ENCODE measurements around the gene GPC5. TPM values are rescaled to one million over a fixed set of nuclear protein-coding genes. Genes with fewer than 3 reads are reported as not detected.

GPC5 gene
- total and polyA plus RNA-seq, 9 of the 15 experiments (the other 6 are each of a cell fraction or from before 2014, with no cell fraction given) = 0.18 to 0.27 TPM; not detected in 7

- ChIA-PET POLR2A (no interaction called here), CTCF (ENCODE audit: low intra/inter-chr PET ratio) (no interaction called here)
- ATAC-seq (no peak), DNase-seq (ENCODE audit: extremely low read depth in 1 of 4, low spot score in 3 of 4) (no peak), FAIRE-seq (no peak)
- no peaks in the 10 kb centered on the region for H3K36me3 ChIP-seq (ENCODE audit: control insufficient read depth, insufficient read depth, low read length)
- H3K27ac ChIP-seq (ENCODE audit: extremely low read depth, low read depth, low read length) = no peak overlapping the region
- TF ChIP-seq ID3 (CRISPR knock-in tag; IDR thresholded peaks at IDR 0.05) (no peak), ID3 (tag; IDR thresholded peaks at IDR 0.05) (no peak), ZBTB40 (IDR thresholded peaks at IDR 0.05) (no peak), ZBTB40 (CRISPR knock-in tag; IDR thresholded peaks at IDR 0.05) (0 out of 2 replicates have a peak, but pooled peaks have one; percentile 10), ZNF507 (tag; conservative IDR thresholded peaks at IDR 0.05) (0 out of 2 replicates have a peak, but pooled peaks have one; percentile 18)
- no peaks in the 10 kb centered on the region for H3K4me1 ChIP-seq (replicated peaks in 1 of 2; ENCODE audit: control insufficient read depth in 2 of 2, insufficient read depth in 2 of 2, low read length in 2 of 2)
- BruUV-seq (replicated peaks) = no TSS peak
- H3K9me3 ChIP-seq (replicated peaks; ENCODE audit: control insufficient read depth, insufficient read depth, low read depth, low read length) = no peaks in the 10 kb centered on the region; the same call in 1 of the 2 replicates
- in situ Hi-C loops (cut with MboI) (no loop called here), intact Hi-C loops (cut with micrococcal nuclease) (no loop called here)
- WGBS (ENCODE audit: insufficient coverage, low coverage, missing lambda C conversion rate) = 9% methylated on average over 5 of the region's 5 CpGs
- no peaks in the 10 kb centered on the region for H4K20me1 ChIP-seq (replicated peaks; ENCODE audit: control insufficient read depth, insufficient read depth, low read length)
- no peaks in the 10 kb centered on the region for H3K9me1 ChIP-seq (ENCODE audit: control insufficient read depth, insufficient read depth, low read length)
- no peak overlapping the region for H3K4me2 ChIP-seq (ENCODE audit: insufficient read depth, low read length)
- no peak overlapping the region for H3K4me3 ChIP-seq
- no peaks in the 10 kb centered on the region for H3K27me3 ChIP-seq (ENCODE audit: control insufficient read depth in 2 of 2, insufficient read depth in 2 of 2, low read length in 2 of 2)
- no peaks in the 10 kb centered on the region for H3K79me2 ChIP-seq (ENCODE audit: control insufficient read depth, insufficient read depth, low read length)
- no peak overlapping the region for H2AFZ ChIP-seq (ENCODE audit: low read depth, low read length)
- H3K9ac ChIP-seq (ENCODE audit: insufficient read depth in 1 of 2, low read depth in 2 of 2, low read length in 2 of 2) = no peak overlapping the region
Measured at GRCh38 chr13:91498298-91498697, 99.9 kb downstream of the GPC5 start.
